CD14-positive monocyte (primary cell): ENCODE results near the gene TIMP1. TPM values are rescaled to one million over a fixed set of nuclear protein-coding genes. Genes with fewer than 3 reads are reported as not detected.

ENCODE experiments used
- DNase-seq, 3 donors: peaks; one replicate each; pipeline ENCODE4 v3.0.0-alpha.2; 2011 to 2022
- H2AFZ ChIP-seq: 2 replicates; pipeline ENCODE4 v1.6.0; 2012; ENCODE audit warnings: mild to moderate bottlenecking, low read depth, low read length, inconsistent platforms; ENCODE audit not compliant: insufficient read depth, poor library complexity, severe bottlenecking
- H3K27ac ChIP-seq, 2 donors: 1 replicate in 1 of 2; 2 replicates in 1 of 2; pipeline ENCODE4 v1.5.1; 2012 to 2013; ENCODE audit warnings: low read length in 2 of 2, control low read depth in 1 of 2, inconsistent platforms in 1 of 2, low read depth in 1 of 2, mild to moderate bottlenecking in 1 of 2
- H3K27me3 ChIP-seq, 2 donors: one replicate each; pipeline versions ENCODE4 v1.6.0 to v1.6.1; 2011 to 2013; ENCODE audit warnings: low read length in 2 of 2; ENCODE audit not compliant: control insufficient read depth in 2 of 2, insufficient read depth in 2 of 2
- H3K36me3 ChIP-seq, 2 donors: replicated peaks in 1 of 2; 1 replicate in 1 of 2; 2 replicates in 1 of 2; pipeline versions ENCODE4 v1.5.1 to v1.6.1; 2012 to 2013; ENCODE audit warnings: low read length in 2 of 2, control low read depth in 1 of 2, inconsistent platforms in 1 of 2, mild to moderate bottlenecking in 1 of 2; ENCODE audit not compliant: insufficient read depth in 2 of 2, control insufficient read depth in 1 of 2
- H3K4me1 ChIP-seq, 2 donors: 1 replicate in 1 of 2; 2 replicates in 1 of 2; pipeline versions ENCODE4 v1.5.1 to v1.6.1; 2012 to 2013; ENCODE audit warnings: low read length in 2 of 2, control low read depth in 1 of 2, inconsistent platforms in 1 of 2, mild to moderate bottlenecking in 1 of 2, moderate library complexity in 1 of 2; ENCODE audit not compliant: insufficient read depth in 2 of 2, control insufficient read depth in 1 of 2
- H3K4me2 ChIP-seq: replicated peaks from 2 replicates; pipeline ENCODE3; 2012; ENCODE audit warnings: low read length, moderate library complexity, mild to moderate bottlenecking; ENCODE audit not compliant: poor library complexity, severe bottlenecking; ENCODE audit errors: extremely low read depth
- H3K4me3 ChIP-seq, 3 experiments: fragments of 200-600 bp in 1 of 3; sonication (generic) in 1 of 3; replicated peaks in 1 of 3; 1 replicate in 2 of 3; 2 replicates in 1 of 3; pipeline ENCODE4 v1.5.1; 2011 to 2013; ENCODE audit warnings: low read length in 3 of 3, mild to moderate bottlenecking in 3 of 3, control low read depth in 2 of 3, low read depth in 2 of 3, inconsistent platforms in 1 of 3, moderate library complexity in 1 of 3
- H3K79me2 ChIP-seq: 2 replicates; pipeline ENCODE4 v1.6.0; 2012; ENCODE audit warnings: mild to moderate bottlenecking, control low read depth, inconsistent platforms, low read length, moderate library complexity; ENCODE audit not compliant: insufficient read depth
- H3K9ac ChIP-seq: 2 replicates; pipeline ENCODE4 v1.6.0; 2017; ENCODE audit warnings: low read length, mild to moderate bottlenecking; ENCODE audit not compliant: insufficient read depth, poor library complexity, severe bottlenecking
- H3K9me3 ChIP-seq, 2 donors: replicated peaks in 1 of 2; 1 replicate in 1 of 2; 2 replicates in 1 of 2; pipeline versions ENCODE4 v1.5.1 to v1.6.1; 2012 to 2013; ENCODE audit warnings: low read length in 2 of 2, control low read depth in 1 of 2; ENCODE audit not compliant: control insufficient read depth in 1 of 2, insufficient read depth in 1 of 2
- H4K20me1 ChIP-seq: 2 replicates; pipeline ENCODE4 v1.6.0; 2012; ENCODE audit warnings: mild to moderate bottlenecking, low read length, control low read depth, moderate library complexity; ENCODE audit not compliant: insufficient read depth
- H3K27ac Mint-ChIP-seq, 7 donors: one replicate each; pipeline ENCODE4 v1.8.0; 2020; ENCODE audit warnings: mild to moderate bottlenecking in 7 of 7, mixed read lengths in 7 of 7, moderate library complexity in 6 of 7, inconsistent platforms in 2 of 7
- H3K27me3 Mint-ChIP-seq, 3 donors: one replicate each; pipeline ENCODE4 v1.8.0; 2021 to 2022; ENCODE audit warnings: low read depth in 3 of 3, mild to moderate bottlenecking in 3 of 3, mixed read lengths in 3 of 3, moderate library complexity in 3 of 3, inconsistent platforms in 1 of 3
- H3K36me3 Mint-ChIP-seq, 2 donors: one replicate each; pipeline ENCODE4 v1.8.0; 2020; ENCODE audit warnings: mixed read lengths in 2 of 2, inconsistent platforms in 1 of 2, mild to moderate bottlenecking in 1 of 2
- H3K4me1 Mint-ChIP-seq: one replicate; pipeline ENCODE4 v1.8.0; 2020; ENCODE audit warnings: mild to moderate bottlenecking, mixed read lengths
- H3K4me3 Mint-ChIP-seq, 2 donors: one replicate each; pipeline ENCODE4 v1.8.0; 2020; ENCODE audit warnings: mild to moderate bottlenecking in 2 of 2, mixed read lengths in 2 of 2, moderate library complexity in 1 of 2
- H3K9me3 Mint-ChIP-seq, 7 donors: one replicate each; pipeline ENCODE4 v1.8.0; 2020 to 2022; ENCODE audit warnings: mixed read lengths in 7 of 7, mild to moderate bottlenecking in 6 of 7, moderate library complexity in 6 of 7, inconsistent platforms in 2 of 7
- CTCF ChIP-seq: fragments of 200-600 bp; IDR thresholded peaks from one replicate; pipeline ENCODE4 v1.8.0; 2022; ENCODE audit warnings: antibody characterized with exemption, mild to moderate bottlenecking
- WGBS: methylation state at CpG from one replicate; pipeline ENCODE4 v1.1.5; 2013; ENCODE audit warnings: missing lambda C conversion rate; ENCODE audit not compliant: insufficient coverage; 5-methylcytosine and 5-hydroxymethylcytosine counted together
- intact Hi-C, 2 donors: fragments of 100-400 bp; cut with micrococcal nuclease; formaldehyde crosslinking; loops; one replicate each; pipeline versions ENCODE4 v1.15.0 to v1.15.1; 2023
- polyA plus RNA-seq, 3 donors: library from polyadenylated mRNA; depleted of rRNA in 1 of 3; unstranded in 2 of 3; stranded (reverse) in 1 of 3; fragments of 300-500 nt in 2 of 3; fragments of >200 nt in 1 of 3; fragmentation: Illumina TruSeq in 2 of 3; gene quantifications; 1 replicate in 2 of 3; 2 replicates in 1 of 3; pipeline ENCODE4 v1.2.3, GENCODE V29; 2012 to 2021

TIMP1 gene
- polyA plus RNA-seq, 3 donors: 591 to 682 (median 632) TPM

- TF ChIP-seq CTCF: no peak
- intact Hi-C loops: loop anchor here in 1 of 2 donors (5.0 kb wide), 1 partner anchor 40 kb away; the partner anchor contains the start of gene CFP
- Histone ChIP-seq H3K4me1 (peaks cover 12 to 21% of the 10 kb centered on the region in 2 donors), H3K36me3 (peaks cover 6 to 25% of the 10 kb centered on the region in 2 donors), H3K4me2 (no peak overlapping the region), H4K20me1 (peaks cover 23% of the 10 kb centered on the region), H3K4me3 (no peak overlapping the region), H3K9ac (no peak overlapping the region), H3K79me2 (peaks cover 14% of the 10 kb centered on the region), H3K27me3 (no peaks in the 10 kb centered on the region), H3K27ac (no peak overlapping the region), H3K9me3 (no peaks in the 10 kb centered on the region), H2AFZ (no peak overlapping the region)
- DNase-seq: peak in 1 of 3 donors; percentile 64
- H3K4me3 Mint-ChIP-seq: no peak overlapping the region
- H3K4me1 Mint-ChIP-seq: peaks cover 20% of the 10 kb centered on the region
- H3K36me3 Mint-ChIP-seq: peaks cover 32 to 35% of the 10 kb centered on the region in 2 donors
- H3K27me3 Mint-ChIP-seq: peaks cover 0 to 3% (median 2%) of the 10 kb centered on the region in 3 donors
- peak overlapping the region in 2 of 7 donors; percentile 50 to 78 for H3K27ac Mint-ChIP-seq
- 89% methylated on average over 3 of the region's 4 CpGs for WGBS
- no peaks in the 10 kb centered on the region for H3K9me3 Mint-ChIP-seq
Observed at GRCh38 chrX:47587091-47587891, 5.1 kb downstream of the TIMP1 start.

- intact Hi-C loops: loop anchor here in 1 of 2 donors (5.0 kb wide), 1 partner anchor 39 kb away; the partner anchor contains the start of gene CFP
Observed at GRCh38 chrX:47587906-47588735, 5.9 kb downstream of the TIMP1 start.

More at GRCh38 chrX:47587906-47588735, 5.9 kb downstream of the TIMP1 start:
- no peak for DNase-seq
- Histone ChIP-seq H3K9me3 (no peaks in the 10 kb centered on the region), H3K4me1 (peaks cover 8 to 15% of the 10 kb centered on the region in 2 donors), H3K36me3 (peaks cover 6 to 25% of the 10 kb centered on the region in 2 donors), H2AFZ (no peak overlapping the region), H4K20me1 (peaks cover 23% of the 10 kb centered on the region), H3K27me3 (no peaks in the 10 kb centered on the region), H3K9ac (no peak overlapping the region), H3K4me3 (no peak overlapping the region), H3K27ac (no peak overlapping the region), H3K79me2 (peaks cover 6% of the 10 kb centered on the region), H3K4me2 (no peak overlapping the region)
- no peak for TF ChIP-seq CTCF
- 100% methylated on average over 4 of the region's 16 CpGs for WGBS
- Mint-ChIP-seq H3K27ac (peak overlapping the region in 3 of 7 donors; percentile 16 to 78 (median 37)), H3K9me3 (no peaks in the 10 kb centered on the region), H3K36me3 (peaks cover 32 to 35% of the 10 kb centered on the region in 2 donors), H3K4me3 (no peak overlapping the region), H3K27me3 (peaks cover 0 to 4% (median 3%) of the 10 kb centered on the region in 3 donors), H3K4me1 (peaks cover 20% of the 10 kb centered on the region)
